GM18867 (cell line): ENCODE measurements around the gene TIMM13.
A peak's percentile ranks its signal among the peaks of the same experiment; 100 is the strongest.
"Not testable (repeated sequence)": the region's sequence is repeated elsewhere in the genome, so short reads cannot be mapped to it uniquely, and the experiment has no call there.

Experiments
- ATAC-seq: cut with Tn5 transposase; IDR thresholded peaks from one replicate; pipeline ENCODE4 v1.9.1; 2021; ENCODE audit warnings: mild to moderate bottlenecking, moderate library complexity; ENCODE audit not compliant: unreplicated experiment

The TIMM13 gene

GRCh38 chr19:2416321-2417097 is 10.9 kb downstream of the TIMM13 start:
- ATAC-seq, result no peak

GRCh38 chr19:2415973-2416319 is 11.4 kb downstream of the TIMM13 start:
- no peak for ATAC-seq

- ATAC-seq, result no peak
These were observed 12.0 kb downstream of the TIMM13 start for GRCh38 chr19:2415281-2415972.

GRCh38 chr19:2413629-2414028 is 13.8 kb downstream of the TIMM13 start:
- ATAC-seq, result no peak

GRCh38 chr19:2413159-2413558 is 14.2 kb downstream of the TIMM13 start:
- ATAC-seq, result no peak

GRCh38 chr19:2412449-2412848 is 14.9 kb downstream of the TIMM13 start:
- ATAC-seq, result no peak

GRCh38 chr19:2411709-2412108 is 15.7 kb downstream of the TIMM13 start:
- ATAC-seq, result no peak

GRCh38 chr19:2410023-2410422 is 17.4 kb downstream of the TIMM13 start:
- no peak for ATAC-seq

- ATAC-seq, result no peak
These were observed 18.0 kb downstream of the TIMM13 start for GRCh38 chr19:2409352-2409912.

- ATAC-seq, result no peak
These were observed 19.1 kb downstream of the TIMM13 start for GRCh38 chr19:2408247-2408646.

GRCh38 chr19:2399582-2399981 is 27.8 kb downstream of the TIMM13 start:
- no peak for ATAC-seq

GRCh38 chr19:2398735-2399305 is 28.6 kb downstream of the TIMM13 start:
- no peak for ATAC-seq

GRCh38 chr19:2397173-2397572 is 30.2 kb downstream of the TIMM13 start:
- ATAC-seq, result not testable (repeated sequence)

GRCh38 chr19:2395293-2395829 is 32.0 kb downstream of the TIMM13 start:
- ATAC-seq, result not testable (repeated sequence)

GRCh38 chr19:2394442-2395292 is 32.7 kb downstream of the TIMM13 start:
- ATAC-seq, result peak; percentile 46

GRCh38 chr19:2394054-2394441 is 33.3 kb downstream of the TIMM13 start:
- ATAC-seq, result peak; percentile 12

- not testable (repeated sequence) for ATAC-seq
These were observed 34.5 kb downstream of the TIMM13 start for GRCh38 chr19:2392899-2393298.

GRCh38 chr19:2392366-2392765 is 35.0 kb downstream of the TIMM13 start:
- ATAC-seq, result no peak

GRCh38 chr19:2391118-2391725 is 36.2 kb downstream of the TIMM13 start:
- ATAC-seq, result no peak

- ATAC-seq, result no peak
These were observed 37.8 kb downstream of the TIMM13 start for GRCh38 chr19:2389594-2389993.
